Peyer's patch (tissue), 4 donors: ENCODE measurements around the gene LRRC63.

Experiments
- POLR2A ChIP-seq, 2 donors: fragments of 450-650 bp; IDR thresholded peaks; one replicate each; pipeline ENCODE4 v1.5.1; 2017; ENCODE audit warnings: antibody characterized with exemption in 2 of 2, mild to moderate bottlenecking in 2 of 2, moderate library complexity in 2 of 2
- TF ChIP-seq, protein P1 (sequence below), 6 experiments: fragments of 450-650 bp in 4 of 6; fragments of 200-600 bp in 2 of 6; sonication (generic) in 1 of 6; IDR thresholded peaks; one replicate each; pipeline ENCODE4 v1.5.1; 2017 to 2019; ENCODE audit warnings: antibody characterized with exemption in 6 of 6, mild to moderate bottlenecking in 3 of 6, moderate library complexity in 1 of 6

DNA sequence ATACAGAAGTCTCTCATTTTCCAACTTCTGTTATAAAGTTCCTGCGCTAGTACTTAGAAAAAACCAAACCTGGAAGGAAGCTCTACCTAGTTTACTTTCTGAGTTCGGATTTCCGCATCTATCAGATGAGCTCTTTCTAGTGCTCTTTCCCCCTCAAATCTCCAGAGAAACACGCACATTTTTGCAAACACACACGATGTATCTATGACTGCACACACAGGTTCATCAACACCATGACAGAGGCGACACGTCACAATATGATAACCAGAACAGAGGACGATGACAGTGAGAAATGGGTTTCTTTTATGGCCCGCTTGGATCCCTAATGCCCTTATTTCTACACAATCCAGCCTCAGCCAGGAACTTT, 629 bp upstream of the LRRC63 start:
- TF ChIP-seq, protein P1, sequence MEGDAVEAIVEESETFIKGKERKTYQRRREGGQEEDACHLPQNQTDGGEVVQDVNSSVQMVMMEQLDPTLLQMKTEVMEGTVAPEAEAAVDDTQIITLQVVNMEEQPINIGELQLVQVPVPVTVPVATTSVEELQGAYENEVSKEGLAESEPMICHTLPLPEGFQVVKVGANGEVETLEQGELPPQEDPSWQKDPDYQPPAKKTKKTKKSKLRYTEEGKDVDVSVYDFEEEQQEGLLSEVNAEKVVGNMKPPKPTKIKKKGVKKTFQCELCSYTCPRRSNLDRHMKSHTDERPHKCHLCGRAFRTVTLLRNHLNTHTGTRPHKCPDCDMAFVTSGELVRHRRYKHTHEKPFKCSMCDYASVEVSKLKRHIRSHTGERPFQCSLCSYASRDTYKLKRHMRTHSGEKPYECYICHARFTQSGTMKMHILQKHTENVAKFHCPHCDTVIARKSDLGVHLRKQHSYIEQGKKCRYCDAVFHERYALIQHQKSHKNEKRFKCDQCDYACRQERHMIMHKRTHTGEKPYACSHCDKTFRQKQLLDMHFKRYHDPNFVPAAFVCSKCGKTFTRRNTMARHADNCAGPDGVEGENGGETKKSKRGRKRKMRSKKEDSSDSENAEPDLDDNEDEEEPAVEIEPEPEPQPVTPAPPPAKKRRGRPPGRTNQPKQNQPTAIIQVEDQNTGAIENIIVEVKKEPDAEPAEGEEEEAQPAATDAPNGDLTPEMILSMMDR (IDR thresholded peaks at IDR 0.05): no peak
- no peak for TF ChIP-seq POLR2A (IDR thresholded peaks at IDR 0.05)
